T-helper 1 cell treated with Interleukin-12 subunit alpha and Interleukin-12 subunit beta and Interleukin-4 antibody, amounts not matched to agents 30 μg/mL and 1 μg/mL, for 36 hours (primary cell): ENCODE data around the gene C15orf39.

ENCODE experiments used
- H3K27ac Mint-ChIP-seq: one replicate; pipeline ENCODE4 v1.8.0; 2021; ENCODE audit warnings: mild to moderate bottlenecking, mixed read lengths
- H3K27me3 Mint-ChIP-seq: one replicate; pipeline ENCODE4 v1.8.0; 2021; ENCODE audit warnings: low read depth, mixed read lengths
- H3K36me3 Mint-ChIP-seq: one replicate; pipeline ENCODE4 v1.8.0; 2021; ENCODE audit warnings: low read depth, mixed read lengths
- H3K4me1 Mint-ChIP-seq: one replicate; pipeline ENCODE4 v1.8.0; 2021; ENCODE audit warnings: low read depth, mixed read lengths
- H3K4me3 Mint-ChIP-seq: one replicate; pipeline ENCODE4 v1.8.0; 2021; ENCODE audit warnings: mild to moderate bottlenecking, moderate library complexity, mixed read lengths
- H3K9me3 Mint-ChIP-seq: one replicate; pipeline ENCODE4 v1.8.0; 2021; ENCODE audit warnings: mixed read lengths

Gene C15orf39

DNA sequence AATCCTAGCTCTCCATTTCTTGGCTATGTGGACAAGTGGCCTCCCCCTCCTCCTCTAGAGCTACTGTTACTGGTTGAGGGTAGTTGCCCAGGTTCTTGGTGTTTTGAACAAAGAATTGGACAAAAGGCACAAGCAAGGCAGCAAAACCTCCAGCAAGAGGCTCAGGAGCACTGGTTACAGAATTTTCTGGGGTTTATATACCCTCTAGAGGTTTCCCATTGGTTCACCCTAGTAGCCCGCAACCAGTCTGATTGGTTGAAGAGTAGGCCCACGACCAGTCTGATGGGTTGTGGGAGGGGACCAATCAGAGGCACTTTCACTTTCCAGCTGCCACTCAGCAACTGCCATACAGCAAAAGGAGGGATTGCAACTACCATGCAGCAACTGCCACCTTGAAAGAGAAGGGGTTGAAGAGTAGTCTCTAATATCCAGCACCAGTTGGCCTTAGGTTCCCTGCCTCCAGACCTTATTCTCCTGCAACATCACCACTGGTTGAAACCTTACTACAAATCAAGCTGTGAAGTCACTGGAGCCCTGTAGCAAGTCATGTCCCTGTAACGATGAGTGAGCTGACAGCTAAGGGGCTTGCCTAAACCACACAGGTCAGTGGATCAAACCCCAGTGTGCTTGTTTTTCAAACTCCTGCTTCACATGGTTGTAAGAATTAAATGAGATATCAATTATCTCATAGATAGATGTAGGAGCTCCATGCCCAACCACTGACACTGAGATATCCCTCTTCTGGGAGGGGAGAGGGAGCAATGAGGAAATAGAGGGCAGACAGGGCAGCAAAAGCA, 2.9 kb upstream of the C15orf39 start:
- peaks cover 39% of the 10 kb centered on the region for H3K4me1 Mint-ChIP-seq
- H3K36me3 Mint-ChIP-seq, result peaks cover 7% of the 10 kb centered on the region
- no peaks in the 10 kb centered on the region for H3K27me3 Mint-ChIP-seq
- peak overlapping the region; percentile 78 for H3K27ac Mint-ChIP-seq
- peak overlapping the region; percentile 89 for H3K4me3 Mint-ChIP-seq
- no peaks in the 10 kb centered on the region for H3K9me3 Mint-ChIP-seq

- H3K4me1 Mint-ChIP-seq, result peaks cover 46% of the 10 kb centered on the region
- H3K27ac Mint-ChIP-seq, result peak overlapping the region; percentile 78
- H3K4me3 Mint-ChIP-seq, result peak overlapping the region; percentile 89
- no peaks in the 10 kb centered on the region for H3K27me3 Mint-ChIP-seq
- H3K9me3 Mint-ChIP-seq, result no peaks in the 10 kb centered on the region
- peaks cover 11% of the 10 kb centered on the region for H3K36me3 Mint-ChIP-seq
Measured at GRCh38 chr15:75199357-75199940, 2.2 kb upstream of the C15orf39 start.

DNA sequence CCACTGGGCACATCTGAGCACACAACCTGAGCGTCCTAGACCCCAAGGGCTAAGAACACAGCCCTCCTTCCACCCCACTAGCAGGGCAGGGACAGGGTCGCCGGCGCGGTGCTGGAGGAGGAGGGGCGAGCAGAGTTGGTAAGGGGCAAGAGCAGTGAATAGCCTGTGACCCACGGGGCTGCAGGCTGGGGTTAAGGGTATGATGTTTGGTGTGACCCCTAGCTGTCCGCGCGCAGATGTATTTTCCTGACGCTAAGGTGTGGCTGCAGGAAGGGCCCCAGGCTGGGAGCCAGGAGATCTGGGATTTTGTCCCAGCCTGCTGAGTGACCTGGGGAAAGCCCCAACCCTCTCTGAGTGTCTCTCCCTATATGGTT, 1.3 kb upstream of the C15orf39 start:
- H3K4me1 Mint-ChIP-seq, result peaks cover 54% of the 10 kb centered on the region
- peak overlapping the region; percentile 68 for H3K27ac Mint-ChIP-seq
- H3K27me3 Mint-ChIP-seq, result no peaks in the 10 kb centered on the region
- H3K36me3 Mint-ChIP-seq, result peaks cover 17% of the 10 kb centered on the region
- H3K9me3 Mint-ChIP-seq, result no peaks in the 10 kb centered on the region
- H3K4me3 Mint-ChIP-seq, result peak overlapping the region; percentile 89

DNA sequence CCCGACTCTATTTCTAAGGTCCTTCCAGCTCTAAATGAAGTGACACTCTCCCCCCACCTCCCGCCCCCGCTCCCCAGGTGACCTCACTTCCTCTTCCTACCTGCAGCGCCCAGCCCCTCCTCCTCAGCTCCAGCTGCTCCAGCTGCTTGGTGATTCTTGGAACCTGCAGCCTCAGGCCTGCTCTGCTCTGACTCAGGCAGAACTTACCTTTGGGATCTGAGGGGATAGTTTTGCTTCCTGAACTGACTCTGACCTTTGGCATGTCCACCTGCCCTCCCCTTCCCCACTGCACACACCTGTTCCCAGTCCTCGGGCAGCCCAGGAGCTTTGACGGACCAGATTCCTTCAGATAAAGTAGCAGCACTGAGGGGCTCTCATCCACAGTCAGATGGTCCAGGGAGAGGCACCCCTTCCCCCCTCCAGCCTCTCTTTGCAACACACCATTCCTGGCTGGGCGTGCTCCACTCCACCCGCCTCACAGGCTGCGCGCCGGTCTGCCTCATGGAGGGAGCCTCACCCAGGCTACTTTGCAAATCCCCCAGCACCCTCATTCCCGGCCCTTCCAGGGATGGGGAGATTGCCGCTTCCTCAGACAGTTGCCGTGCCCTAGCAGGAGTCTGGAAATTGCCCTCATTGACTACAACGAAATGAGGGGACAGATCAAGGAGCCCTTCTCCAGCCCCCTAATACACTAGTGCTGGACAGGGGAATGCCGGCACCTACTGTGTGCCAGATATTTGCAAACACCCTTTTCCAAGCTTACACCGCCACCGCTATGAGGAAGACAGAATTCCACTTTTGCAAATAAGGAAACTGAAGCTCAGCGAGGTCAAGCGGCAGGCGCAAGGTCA, 692 bp upstream of the C15orf39 start:
- H3K4me1 Mint-ChIP-seq, result peaks cover 54% of the 10 kb centered on the region
- H3K9me3 Mint-ChIP-seq, result no peaks in the 10 kb centered on the region
- H3K4me3 Mint-ChIP-seq, result peak overlapping the region; percentile 89
- peaks cover 17% of the 10 kb centered on the region for H3K36me3 Mint-ChIP-seq
- no peaks in the 10 kb centered on the region for H3K27me3 Mint-ChIP-seq
- H3K27ac Mint-ChIP-seq, result peak overlapping the region; percentile 92

DNA sequence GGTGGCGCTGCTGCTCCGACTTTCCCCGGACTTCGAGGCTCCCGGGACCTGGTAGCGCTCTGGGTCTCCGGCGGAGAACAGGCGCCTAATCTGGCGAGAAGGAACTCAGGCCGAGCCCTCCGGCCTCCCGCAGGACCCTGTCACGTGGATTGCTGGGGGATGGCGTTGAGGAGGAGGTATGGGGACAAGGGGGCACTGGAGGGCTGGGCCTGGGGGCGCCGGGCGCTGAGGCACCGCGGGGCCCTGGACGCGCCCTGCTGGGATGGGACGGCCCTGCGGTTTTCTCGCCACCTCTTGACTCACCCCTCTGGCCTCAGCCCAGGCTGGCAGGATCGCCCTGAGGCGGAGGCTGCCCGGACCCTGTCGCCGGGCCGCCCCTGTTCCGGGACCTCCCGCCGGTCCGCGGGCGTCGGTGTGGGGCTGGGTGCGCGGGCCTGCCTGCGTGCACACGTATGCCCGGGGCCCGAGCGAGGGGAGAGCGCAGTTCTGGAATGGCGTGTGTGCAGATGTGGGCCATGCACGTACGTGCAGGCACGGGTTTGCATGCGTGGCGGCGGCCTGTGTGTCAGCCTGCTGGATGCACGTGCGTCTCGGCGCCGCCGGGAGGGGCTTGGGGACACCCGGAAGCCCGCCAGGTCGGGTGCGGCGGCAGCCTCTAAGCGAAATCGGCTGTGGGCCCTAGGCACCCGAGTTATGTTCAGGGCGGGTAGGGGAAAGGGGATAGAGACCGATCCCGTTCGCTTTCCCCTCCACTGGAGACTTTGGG, 752 bp downstream of the C15orf39 start:
- H3K36me3 Mint-ChIP-seq, result peaks cover 24% of the 10 kb centered on the region
- H3K4me3 Mint-ChIP-seq, result peak overlapping the region; percentile 87
- H3K4me1 Mint-ChIP-seq, result peaks cover 53% of the 10 kb centered on the region
- H3K27ac Mint-ChIP-seq, result peak overlapping the region; percentile 71
- H3K27me3 Mint-ChIP-seq, result no peaks in the 10 kb centered on the region
- no peaks in the 10 kb centered on the region for H3K9me3 Mint-ChIP-seq

- H3K4me3 Mint-ChIP-seq, result peak overlapping the region; percentile 87
- peak overlapping the region; percentile 73 for H3K27ac Mint-ChIP-seq
- no peaks in the 10 kb centered on the region for H3K9me3 Mint-ChIP-seq
- no peaks in the 10 kb centered on the region for H3K27me3 Mint-ChIP-seq
- peaks cover 24% of the 10 kb centered on the region for H3K36me3 Mint-ChIP-seq
- H3K4me1 Mint-ChIP-seq, result peaks cover 48% of the 10 kb centered on the region
Measured at GRCh38 chr15:75203017-75203907, 1.6 kb downstream of the C15orf39 start.

DNA sequence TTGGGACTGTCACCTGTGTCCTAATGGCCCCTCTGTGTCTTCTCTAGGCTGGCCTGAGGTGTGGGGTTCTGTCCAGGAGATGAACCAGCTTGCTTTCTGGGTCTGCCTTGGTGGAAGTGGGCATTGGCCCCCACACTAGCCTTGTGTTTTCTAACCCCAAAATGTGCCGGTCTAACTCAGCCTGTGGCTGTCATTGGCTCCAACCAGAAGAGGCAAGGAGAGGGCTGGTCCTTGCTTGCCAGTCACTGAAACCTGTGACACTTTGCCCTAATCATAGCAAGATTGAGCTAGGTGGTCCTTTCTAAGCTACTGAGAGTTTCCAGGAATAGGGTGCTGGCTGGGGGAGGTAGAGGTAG, 2.2 kb downstream of the C15orf39 start:
- H3K4me1 Mint-ChIP-seq, result peaks cover 42% of the 10 kb centered on the region
- no peaks in the 10 kb centered on the region for H3K9me3 Mint-ChIP-seq
- peaks cover 24% of the 10 kb centered on the region for H3K36me3 Mint-ChIP-seq
- H3K27me3 Mint-ChIP-seq, result no peaks in the 10 kb centered on the region
- H3K27ac Mint-ChIP-seq, result peak overlapping the region; percentile 73
- H3K4me3 Mint-ChIP-seq, result peak overlapping the region; percentile 87

- Mint-ChIP-seq H3K27me3 (no peaks in the 10 kb centered on the region), H3K9me3 (no peaks in the 10 kb centered on the region), H3K36me3 (peaks cover 30% of the 10 kb centered on the region), H3K27ac (peak overlapping the region; percentile 73), H3K4me1 (peaks cover 42% of the 10 kb centered on the region), H3K4me3 (peak overlapping the region; percentile 87)
Measured at GRCh38 chr15:75204340-75205063, 2.8 kb downstream of the C15orf39 start.

- no peaks in the 10 kb centered on the region for H3K27me3 Mint-ChIP-seq
- H3K36me3 Mint-ChIP-seq, result peaks cover 34% of the 10 kb centered on the region
- peaks cover 39% of the 10 kb centered on the region for H3K4me1 Mint-ChIP-seq
- H3K27ac Mint-ChIP-seq, result peak overlapping the region; percentile 73
- H3K9me3 Mint-ChIP-seq, result no peaks in the 10 kb centered on the region
- H3K4me3 Mint-ChIP-seq, result peak overlapping the region; percentile 87
Measured at GRCh38 chr15:75205064-75205395, 3.3 kb downstream of the C15orf39 start.

GRCh38 chr15:75206006-75206405, 4.3 kb downstream of the C15orf39 start:
- peaks cover 34% of the 10 kb centered on the region for H3K36me3 Mint-ChIP-seq

DNA sequence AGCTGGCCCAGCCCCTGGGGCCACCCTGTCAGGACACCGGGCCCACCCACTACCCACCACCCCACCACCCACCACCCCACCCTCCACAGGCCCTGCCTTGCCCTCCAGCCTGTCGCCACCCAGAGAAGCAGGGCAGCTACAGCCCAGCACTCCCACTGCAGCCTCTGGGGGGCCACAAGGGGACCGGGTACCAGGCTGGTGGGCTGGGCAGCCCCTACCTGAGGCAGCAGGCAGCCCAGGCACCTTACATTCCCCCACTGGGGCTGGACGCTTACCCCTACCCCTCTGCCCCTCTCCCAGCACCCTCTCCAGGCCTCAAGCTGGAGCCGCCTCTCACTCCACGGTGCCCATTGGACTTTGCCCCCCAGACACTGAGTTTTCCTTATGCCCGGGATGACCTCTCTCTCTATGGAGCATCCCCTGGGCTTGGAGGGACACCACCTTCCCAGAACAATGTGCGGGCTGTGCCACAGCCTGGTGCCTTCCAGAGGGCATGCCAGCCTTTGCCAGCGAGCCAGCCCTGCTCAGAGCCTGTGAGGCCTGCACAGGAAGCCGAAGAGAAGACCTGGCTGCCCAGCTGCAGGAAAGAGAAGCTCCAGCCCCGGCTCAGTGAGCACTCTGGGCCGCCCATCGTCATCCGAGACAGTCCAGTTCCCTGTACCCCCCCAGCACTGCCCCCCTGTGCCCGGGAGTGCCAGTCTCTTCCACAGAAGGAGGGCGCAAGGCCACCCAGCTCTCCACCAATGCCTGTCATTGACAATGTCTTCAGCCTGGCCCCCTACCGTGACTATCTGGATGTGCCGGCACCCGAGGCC, 5.3 kb downstream of the C15orf39 start:
- no peaks in the 10 kb centered on the region for H3K9me3 Mint-ChIP-seq
- H3K36me3 Mint-ChIP-seq, result peaks cover 38% of the 10 kb centered on the region
- no peaks in the 10 kb centered on the region for H3K27me3 Mint-ChIP-seq
- H3K27ac Mint-ChIP-seq, result no peak overlapping the region
- H3K4me1 Mint-ChIP-seq, result peaks cover 32% of the 10 kb centered on the region
- H3K4me3 Mint-ChIP-seq, result no peak overlapping the region

More at GRCh38 chr15:75206006-75206405, 4.3 kb downstream of the C15orf39 start:
- H3K9me3 Mint-ChIP-seq, result no peaks in the 10 kb centered on the region
- H3K27me3 Mint-ChIP-seq, result no peaks in the 10 kb centered on the region
- H3K27ac Mint-ChIP-seq, result no peak overlapping the region
- no peak overlapping the region for H3K4me3 Mint-ChIP-seq
- peaks cover 36% of the 10 kb centered on the region for H3K4me1 Mint-ChIP-seq

- Mint-ChIP-seq H3K4me1 (peaks cover 32% of the 10 kb centered on the region), H3K27me3 (no peaks in the 10 kb centered on the region), H3K36me3 (peaks cover 44% of the 10 kb centered on the region), H3K9me3 (no peaks in the 10 kb centered on the region), H3K27ac (no peak overlapping the region), H3K4me3 (no peak overlapping the region)
Measured at GRCh38 chr15:75207618-75208500, 6.2 kb downstream of the C15orf39 start.
